ENCODE measurements around the gene PCDHGC5.

- TF ChIP-seq CTCF (conservative IDR thresholded peaks at IDR 0.05; ENCODE audit: low read length) = peak; percentile 100
- no peak for TF ChIP-seq EZH2phosphoT487 (IDR thresholded peaks at IDR 0.05; ENCODE audit: borderline replicate concordance, low read depth, low read length)
Observed at GRCh38 chr5:141524604-141525597, 36.0 kb downstream of the PCDHGC5 start.

Measured in OCI-LY7 (cell line).